PC-9 (cell line): ENCODE data around the gene PLXNA1.

Experiments
- EZH2 ChIP-seq: fragments of 200-600 bp; sonication (generic); IDR thresholded peaks from 2 replicates; pipeline ENCODE4 v1.8.0; 2017; ENCODE audit warnings: antibody characterized with exemption, low read depth
- TF ChIP-seq, protein P1 (sequence below): fragments of 200-600 bp; sonication (generic); conservative IDR thresholded peaks from 2 replicates; pipeline ENCODE4 v1.6.1; 2017; ENCODE audit warnings: mixed run types, antibody characterized with exemption, mild to moderate bottlenecking, moderate library complexity

DNA sequence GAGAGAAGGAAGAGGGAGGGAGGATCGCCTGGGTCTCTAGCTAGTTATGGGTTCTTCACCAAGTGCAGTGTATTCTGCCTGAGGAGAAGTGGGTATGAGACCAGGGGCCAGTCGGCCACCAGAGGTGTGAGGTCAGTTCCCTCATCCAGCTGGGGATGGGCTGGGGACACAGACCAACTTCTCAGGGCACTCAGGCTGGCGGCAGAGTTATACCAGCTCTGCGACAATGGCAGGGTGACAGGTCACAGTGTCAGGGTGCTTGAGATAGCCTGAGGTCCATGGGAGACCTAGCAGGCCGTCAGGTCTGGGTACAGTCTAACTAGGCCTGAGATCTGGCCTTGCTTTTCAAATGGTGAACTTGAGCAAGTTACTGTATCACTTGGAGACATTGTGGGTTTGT lies 31.4 kb upstream of the PLXNA1 start:
- TF ChIP-seq, protein P1, sequence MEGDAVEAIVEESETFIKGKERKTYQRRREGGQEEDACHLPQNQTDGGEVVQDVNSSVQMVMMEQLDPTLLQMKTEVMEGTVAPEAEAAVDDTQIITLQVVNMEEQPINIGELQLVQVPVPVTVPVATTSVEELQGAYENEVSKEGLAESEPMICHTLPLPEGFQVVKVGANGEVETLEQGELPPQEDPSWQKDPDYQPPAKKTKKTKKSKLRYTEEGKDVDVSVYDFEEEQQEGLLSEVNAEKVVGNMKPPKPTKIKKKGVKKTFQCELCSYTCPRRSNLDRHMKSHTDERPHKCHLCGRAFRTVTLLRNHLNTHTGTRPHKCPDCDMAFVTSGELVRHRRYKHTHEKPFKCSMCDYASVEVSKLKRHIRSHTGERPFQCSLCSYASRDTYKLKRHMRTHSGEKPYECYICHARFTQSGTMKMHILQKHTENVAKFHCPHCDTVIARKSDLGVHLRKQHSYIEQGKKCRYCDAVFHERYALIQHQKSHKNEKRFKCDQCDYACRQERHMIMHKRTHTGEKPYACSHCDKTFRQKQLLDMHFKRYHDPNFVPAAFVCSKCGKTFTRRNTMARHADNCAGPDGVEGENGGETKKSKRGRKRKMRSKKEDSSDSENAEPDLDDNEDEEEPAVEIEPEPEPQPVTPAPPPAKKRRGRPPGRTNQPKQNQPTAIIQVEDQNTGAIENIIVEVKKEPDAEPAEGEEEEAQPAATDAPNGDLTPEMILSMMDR, result no peak
- no peak for TF ChIP-seq EZH2
